Measurements from ENCODE around the gene PHLDA1.

DNA sequence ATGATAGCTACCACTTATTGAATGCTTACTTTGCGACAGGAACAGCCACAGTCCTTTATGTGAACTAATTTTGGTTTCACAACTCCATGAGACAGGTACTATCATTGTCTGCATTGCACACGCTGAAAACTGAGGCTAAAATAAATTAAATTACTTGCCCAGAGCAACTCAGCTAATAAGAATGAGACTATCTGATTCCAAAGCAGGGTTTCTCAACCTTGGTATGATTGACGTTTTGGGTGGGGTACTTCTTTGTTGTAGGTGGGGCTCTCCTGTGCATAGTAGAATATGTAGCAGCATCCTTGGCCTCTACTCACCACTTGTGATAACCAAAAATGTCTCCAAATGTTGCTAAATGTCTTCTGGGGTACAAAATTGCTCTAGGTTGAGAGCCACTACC is 9.1 kb downstream of the PHLDA1 start:
- no peak for TF ChIP-seq EZH2 (IDR thresholded peaks at IDR 0.05; ENCODE audit: insufficient read depth, poor library complexity, severe bottlenecking)
- TF ChIP-seq EZH2phosphoT487 (IDR thresholded peaks at IDR 0.05; ENCODE audit: insufficient read depth, low read depth), result no peak

Measured in GM23248 (cell line).